ENCODE results near the gene DNAH12.
A peak's percentile ranks its signal among the peaks of the same experiment; 100 is the strongest.

DNAH12 gene, protein sequence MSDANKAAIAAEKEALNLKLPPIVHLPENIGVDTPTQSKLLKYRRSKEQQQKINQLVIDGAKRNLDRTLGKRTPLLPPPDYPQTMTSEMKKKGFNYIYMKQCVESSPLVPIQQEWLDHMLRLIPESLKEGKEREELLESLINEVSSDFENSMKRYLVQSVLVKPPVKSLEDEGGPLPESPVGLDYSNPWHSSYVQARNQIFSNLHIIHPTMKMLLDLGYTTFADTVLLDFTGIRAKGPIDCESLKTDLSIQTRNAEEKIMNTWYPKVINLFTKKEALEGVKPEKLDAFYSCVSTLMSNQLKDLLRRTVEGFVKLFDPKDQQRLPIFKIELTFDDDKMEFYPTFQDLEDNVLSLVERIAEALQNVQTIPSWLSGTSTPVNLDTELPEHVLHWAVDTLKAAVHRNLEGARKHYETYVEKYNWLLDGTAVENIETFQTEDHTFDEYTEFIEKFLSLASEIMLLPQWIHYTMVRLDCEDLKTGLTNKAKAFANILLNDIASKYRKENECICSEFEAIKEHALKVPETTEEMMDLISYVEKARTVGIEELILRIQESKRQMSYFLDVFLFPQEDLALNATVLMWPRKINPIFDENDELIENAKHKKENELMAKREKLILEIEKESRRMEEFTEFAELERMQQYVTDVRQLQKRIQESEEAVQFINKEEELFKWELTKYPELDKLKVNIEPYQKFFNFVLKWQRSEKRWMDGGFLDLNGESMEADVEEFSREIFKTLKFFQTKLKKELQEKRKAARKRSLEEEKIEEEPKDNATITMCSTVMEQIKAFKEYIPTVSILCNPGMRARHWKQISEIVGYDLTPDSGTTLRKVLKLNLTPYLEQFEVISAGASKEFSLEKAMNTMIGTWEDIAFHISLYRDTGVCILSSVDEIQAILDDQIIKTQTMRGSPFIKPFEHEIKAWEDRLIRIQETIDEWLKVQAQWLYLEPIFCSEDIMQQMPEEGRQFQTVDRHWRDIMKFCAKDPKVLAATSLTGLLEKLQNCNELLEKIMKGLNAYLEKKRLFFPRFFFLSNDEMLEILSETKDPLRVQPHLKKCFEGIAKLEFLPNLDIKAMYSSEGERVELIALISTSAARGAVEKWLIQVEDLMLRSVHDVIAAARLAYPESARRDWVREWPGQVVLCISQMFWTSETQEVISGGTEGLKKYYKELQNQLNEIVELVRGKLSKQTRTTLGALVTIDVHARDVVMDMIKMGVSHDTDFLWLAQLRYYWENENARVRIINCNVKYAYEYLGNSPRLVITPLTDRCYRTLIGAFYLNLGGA (N-terminal part only)

DNA sequence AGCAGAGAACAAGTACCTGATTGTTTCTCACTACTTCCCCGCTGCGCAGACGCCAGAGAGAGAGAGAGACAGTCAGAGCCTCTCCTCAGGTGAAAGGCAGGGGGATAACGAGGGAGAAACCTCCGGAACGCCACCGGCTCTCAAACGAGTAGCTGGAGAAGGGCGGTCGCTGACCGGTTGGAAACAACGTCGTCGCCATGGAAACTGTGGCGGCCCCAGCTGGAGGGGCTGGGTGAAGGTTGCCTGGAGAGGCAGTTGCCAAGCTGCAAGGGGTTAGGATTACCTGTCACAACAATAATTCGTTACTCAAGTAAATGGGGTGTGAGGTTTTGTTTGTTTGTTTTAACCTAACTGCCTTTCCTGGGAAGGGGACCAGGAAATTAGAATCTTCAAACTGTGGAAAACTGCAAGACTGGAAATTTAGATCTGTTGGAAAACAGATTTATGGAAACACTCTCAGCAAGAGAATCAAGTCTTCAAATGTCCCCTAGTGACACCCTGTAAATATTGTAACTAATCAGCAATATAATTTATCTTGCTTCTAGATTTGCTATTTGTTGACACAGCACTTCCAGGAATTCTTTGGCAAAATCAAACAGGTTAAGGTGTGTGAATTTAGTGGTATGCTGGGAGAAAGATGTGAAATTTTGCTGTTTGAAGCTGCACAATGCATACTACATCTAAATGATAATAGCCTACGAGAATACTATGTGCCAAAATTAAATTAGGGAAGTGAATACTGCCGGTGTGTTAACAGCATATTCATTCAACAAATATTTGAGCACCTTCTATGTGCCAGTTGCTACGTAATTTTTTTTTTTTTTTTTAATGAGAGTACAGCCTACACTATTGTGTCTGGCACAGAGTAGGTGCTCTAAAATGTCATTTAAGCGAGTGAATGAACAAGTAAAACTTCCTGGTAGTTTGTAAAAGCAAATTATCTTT is at the start of gene DNAH12:
Gene DNAH12, minus strand, starts transcription at position 164 of the 945 bp plus-strand sequence. CDS start 1,474 bp downstream, outside the sequence.
- DNase-seq (ENCODE audit: low read depth) = peak; percentile 23

DNA sequence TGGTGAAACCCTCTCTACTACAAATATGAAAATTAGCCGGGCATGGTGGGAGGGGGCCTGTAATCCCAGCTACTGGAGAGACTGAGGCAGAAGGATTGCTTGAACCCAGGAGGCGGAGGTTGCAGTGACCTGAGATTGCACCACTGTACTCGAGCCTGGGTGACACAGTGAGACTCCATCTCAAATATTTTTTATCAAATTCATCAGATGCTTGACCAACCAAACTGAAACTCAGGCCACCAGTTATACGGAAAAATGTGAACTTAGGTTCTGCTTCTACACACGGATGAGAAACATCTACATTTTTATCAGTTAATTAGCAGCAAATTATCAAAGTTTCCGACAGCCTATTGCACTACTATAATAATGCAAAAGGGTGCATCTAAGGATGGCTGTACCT is 48.2 kb upstream of the DNAH12 start:
- DNase-seq (ENCODE audit: low read depth) = no peak

DNA sequence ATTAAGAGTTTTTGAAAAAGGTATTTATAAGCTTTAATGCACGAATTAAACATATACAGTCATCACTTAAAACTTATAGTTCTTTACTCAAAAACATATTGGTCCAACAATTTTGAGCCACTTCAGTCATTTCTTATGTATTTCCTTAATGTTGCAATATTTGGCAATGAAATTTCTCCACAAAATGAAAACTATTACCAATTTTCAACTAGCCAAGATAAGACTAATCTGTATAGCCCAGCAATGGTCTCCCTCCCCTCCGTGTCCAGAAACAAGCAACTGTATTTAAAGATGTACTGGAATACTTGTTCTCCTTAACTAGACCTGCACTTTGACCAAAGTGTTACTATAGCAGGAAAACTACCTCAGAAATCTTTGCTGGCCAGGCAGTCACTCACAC is 43.8 kb upstream of the DNAH12 start:
- no peak for DNase-seq (ENCODE audit: low read depth)

DNA sequence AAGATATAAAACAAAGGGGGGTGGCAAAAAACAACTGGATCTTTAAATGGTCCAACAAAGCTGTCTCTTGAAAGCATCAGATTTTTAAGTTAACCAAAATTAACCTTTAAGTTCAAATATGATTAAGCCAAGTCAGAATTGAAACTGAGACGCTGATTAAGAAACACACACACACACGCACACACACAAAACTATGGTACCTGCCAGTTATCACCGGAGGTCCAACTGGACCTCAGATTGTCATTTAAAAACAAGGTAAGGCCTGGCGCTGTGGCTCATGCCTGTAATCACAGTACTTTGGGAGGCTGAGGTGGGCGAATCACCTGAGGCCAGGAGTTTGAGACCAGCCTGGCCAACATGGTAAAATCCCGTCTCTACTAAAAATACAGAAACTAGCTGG is 42.6 kb upstream of the DNAH12 start:
- DNase-seq (ENCODE audit: low read depth) = no peak

DNA sequence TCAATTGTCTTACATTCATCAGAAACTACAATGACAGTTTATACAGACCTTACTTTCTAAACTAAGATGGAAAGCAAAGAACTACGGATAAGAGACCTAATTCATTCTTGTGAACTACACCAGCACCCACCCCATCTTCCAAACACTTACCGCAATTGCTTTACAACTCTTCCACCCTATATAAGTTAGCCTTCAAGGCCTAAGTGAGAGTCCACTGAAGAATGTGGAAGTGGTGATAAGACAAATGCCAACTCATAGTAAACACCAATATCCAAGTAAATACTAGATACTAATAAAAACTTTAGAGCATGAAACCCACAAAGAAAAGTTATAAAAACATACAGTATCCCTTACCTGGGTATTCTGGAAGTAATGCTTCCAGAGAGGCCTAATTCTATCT is 39.4 kb upstream of the DNAH12 start:
- no peak for DNase-seq (ENCODE audit: low read depth)

DNA sequence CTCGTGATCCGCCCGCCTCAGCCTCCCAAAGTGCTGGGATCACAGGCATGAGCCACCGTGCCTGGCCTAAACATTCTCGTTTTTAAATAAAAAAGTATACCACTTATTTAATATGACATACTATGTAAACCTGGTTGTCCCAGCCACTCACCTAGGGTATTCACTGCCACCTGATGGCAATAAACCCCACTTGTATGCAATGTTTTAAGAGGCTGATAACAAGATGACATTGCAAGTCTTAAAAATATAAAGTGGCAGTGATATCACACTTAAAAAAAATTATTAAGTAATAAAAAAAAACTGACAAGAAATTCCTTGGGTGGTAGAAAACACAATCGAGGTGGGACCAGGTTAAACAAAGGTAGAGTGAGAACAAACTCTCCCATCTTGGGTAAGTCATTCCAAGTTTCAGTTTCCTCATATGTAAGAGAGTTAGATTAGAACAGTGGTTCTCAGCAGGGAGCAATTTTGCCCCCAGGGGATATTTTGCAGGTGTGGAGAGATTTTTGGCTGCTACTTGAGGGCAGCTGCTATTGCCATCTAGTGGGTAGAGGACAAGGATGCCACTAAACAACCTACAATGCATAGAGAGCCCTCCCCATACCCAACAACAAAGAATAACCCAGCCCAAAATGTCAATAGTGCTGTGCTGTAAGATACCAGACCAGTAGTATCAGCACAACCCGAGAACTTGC is 38.5 kb upstream of the DNAH12 start:
- DNase-seq (ENCODE audit: low read depth) = peak; percentile 24

DNA sequence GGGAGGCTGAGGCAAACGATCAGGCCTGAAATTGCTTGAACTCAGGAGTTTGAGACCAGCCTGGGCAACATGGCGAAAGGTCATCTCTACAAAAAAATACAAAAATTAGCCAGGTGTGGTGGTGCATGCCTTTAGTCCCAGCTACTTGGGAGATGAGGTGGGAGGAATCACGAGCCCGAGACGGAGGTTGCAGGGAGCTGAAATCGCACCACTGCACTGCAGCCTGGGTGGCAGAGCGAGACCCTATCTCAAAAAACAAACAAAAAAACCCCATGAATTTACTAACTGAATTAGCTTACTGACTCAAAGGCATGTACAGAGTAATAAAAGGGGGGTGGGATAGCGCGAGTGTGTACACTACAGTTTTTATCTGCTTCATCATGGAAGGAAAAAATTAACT is 33.7 kb upstream of the DNAH12 start:
- no peak for DNase-seq (ENCODE audit: low read depth)

DNA sequence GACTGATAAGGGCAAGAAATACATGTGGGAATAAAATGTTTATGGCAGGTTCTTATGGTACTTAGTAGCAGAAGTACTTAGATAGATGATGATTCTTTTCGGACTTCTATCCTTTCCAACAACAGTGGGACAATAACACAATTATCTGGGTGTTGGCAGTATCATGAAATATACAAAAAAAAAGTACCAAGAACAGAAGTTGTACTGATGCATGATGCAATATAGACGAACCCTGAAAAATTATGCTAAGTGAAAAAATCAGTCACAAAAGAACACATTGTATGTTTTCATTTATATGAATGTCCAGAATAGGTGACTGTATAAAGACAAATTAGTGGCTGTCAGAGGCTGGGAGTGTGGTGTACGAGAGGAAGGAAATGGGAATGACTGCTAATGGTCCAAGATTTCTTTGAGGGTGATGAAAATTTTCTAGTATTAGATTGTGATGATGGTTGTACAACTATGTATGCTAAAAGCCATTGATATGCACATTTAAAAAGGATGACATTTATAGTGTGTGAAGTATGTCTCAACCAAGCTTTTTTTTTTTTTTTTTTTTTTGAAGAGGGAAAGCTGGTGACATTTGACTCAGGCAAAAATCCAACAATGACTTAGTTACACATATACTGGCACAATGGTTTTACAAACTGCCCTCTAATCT is 32.0 kb upstream of the DNAH12 start:
- DNase-seq (ENCODE audit: low read depth) = no peak

DNA sequence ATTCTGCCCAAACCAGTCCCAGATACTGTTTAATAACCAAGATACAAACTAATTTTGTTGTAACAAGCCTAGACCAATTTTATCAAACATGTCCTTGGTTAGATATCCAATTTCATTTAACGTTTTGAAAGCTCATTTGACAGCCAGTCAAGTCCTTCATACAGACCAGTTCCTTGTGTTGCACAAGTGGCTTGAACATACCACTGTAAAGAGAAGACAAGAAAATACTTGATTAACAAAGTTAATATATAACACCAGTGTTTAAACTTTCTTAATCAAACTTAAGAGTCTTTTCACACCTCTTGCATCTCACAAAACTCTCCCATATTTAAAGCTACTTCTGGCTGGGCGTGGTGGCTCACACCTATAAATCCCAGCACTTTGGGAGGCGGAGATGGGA is 28.0 kb upstream of the DNAH12 start:
- no peak for DNase-seq (ENCODE audit: low read depth)

DNA sequence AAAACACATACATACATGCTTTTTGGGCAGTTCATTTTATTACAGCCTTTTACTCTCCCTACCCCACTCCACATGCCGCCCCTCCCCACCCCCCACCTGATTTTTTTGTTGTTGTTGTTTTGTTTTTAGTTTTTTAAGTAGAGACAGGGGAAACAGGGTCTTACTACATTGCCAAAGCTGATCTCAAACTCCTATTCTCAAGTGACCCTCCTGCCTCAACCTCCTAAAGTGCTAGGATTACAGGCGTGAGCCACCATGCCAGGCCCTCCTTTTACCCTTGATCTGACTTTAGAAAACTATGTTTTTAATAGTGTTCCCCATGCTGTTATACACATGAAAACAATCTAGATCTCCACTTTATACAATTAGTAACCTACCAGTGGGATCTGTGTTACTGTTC is 26.7 kb upstream of the DNAH12 start:
- no peak for DNase-seq (ENCODE audit: low read depth)

DNA sequence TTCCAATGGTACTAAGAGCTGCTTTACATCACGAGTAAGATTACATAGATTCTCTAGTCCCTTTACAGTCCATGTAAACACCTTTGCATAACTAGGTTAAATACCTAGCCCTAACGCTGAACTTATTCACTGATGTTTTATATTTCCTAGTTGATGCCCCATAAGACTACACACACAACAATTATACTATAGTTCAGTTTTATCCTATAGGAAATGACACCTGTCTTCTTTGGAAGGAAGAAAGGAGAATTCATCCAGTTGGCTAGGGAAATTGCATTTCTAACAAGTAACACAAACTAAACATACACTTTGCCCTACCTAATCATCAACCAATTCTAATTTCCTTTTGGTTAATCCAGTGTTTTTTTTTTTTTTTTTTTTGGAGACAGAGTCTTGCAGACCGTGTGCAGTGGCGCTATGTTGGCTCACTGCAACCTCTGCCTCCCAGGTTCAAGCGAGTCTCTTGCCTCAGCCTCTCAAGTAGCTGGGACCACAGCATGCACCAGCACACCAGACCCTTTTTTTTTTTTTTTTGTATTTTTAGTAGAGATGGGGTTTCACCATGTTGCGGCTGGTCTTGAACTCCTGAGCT is 25.8 kb upstream of the DNAH12 start:
- DNase-seq (ENCODE audit: low read depth) = no peak

DNA sequence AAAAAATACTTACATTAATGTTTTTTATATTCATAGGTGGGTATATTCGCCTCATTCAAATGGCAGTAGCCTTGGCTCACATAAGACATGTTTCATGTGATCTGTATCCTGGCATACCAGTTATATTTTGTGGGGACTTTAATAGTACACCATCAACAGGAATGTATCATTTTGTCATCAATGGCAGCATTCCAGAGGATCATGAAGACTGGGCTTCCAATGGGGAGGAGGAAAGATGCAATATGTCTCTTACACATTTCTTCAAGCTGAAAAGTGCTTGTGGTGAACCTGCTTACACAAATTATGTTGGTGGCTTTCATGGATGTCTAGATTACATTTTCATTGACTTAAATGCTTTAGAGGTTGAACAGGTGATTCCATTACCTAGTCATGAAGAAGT is 15.4 kb upstream of the DNAH12 start:
- peak; percentile 72 for DNase-seq (ENCODE audit: low read depth)

DNA sequence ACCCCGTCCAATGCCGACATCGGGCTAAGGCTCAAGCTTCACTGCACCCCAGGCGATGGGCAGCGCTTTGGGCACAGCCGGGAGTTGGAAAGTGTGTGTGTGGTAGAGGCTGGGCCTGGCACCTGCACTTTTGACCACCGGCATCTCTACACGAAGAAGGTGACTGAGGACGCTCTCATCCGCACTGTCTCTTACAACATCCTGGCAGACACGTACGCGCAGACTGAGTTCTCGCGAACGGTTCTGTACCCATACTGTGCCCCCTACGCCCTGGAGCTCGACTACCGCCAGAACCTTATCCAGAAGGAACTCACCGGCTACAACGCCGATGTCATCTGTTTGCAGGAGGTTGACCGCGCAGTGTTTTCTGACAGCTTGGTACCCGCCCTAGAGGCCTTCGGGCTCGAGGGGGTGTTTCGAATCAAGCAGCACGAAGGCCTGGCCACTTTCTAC is 13.0 kb upstream of the DNAH12 start:
- peak; percentile 57 for DNase-seq (ENCODE audit: low read depth)

DNA sequence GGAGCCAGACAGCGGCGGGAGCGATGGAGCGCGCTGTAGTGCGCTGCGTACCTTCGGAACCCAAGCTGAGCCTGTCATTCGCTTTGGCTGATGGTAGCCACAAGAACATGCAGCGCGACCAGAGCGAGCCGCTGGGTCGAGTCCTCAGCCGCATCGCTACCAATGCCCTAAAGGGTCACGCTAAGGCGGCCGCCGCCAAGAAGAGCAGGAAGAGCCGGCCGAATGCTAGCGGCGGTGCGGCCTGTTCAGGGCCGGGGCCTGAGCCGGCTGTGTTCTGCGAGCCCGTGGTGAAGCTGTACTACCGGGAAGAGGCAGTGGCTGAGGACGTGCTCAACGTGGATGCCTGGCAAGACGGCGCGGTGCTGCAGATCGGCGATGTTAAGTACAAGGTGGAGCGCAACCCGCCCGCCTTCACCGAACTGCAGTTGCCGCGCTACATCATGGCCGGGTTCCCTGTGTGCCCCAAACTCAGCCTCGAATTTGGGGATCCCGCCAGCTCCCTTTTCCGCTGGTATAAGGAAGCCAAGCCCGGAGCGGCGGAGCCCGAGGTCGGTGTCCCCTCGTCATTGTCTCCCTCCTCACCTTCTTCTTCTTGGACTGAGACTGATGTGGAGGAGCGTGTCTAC is 12.4 kb upstream of the DNAH12 start:
- DNase-seq (ENCODE audit: low read depth) = peak; percentile 47

DNA sequence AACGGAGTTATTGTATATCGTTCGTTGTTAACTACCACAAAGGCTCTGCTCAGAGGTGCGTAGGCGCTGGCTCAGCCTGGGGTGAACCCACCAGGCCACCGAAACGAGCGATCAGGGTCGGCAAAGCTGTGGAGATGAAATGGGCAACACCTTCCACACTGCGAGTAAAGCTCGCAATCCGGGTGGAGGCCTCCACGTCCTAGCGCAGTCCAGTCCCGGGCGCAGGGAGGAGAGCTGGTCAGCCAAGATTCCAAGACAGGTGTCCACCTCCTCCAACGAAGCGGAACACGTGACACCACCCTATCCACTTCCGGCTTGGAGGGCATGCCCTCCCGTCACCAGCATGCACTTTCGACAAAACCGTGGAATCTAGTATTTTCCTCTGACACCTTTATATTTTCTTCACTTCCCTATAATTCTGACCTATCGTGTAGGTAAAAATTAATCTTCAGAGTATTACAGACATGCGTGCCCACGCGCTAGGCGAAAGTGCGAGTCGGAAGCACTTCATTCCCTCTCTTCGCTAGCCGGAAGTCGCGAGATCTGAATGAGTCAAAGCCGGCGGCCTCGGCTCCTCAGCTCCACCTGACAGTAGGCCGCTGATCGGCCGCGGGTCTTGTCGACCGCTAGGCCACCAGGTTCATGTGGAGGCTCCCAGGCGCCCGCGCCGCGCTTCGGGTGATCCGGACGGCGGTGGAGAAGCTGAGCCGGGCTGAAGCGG is 11.8 kb upstream of the DNAH12 start, which contains the start of gene PDE12:
Gene PDE12, plus strand, starts transcription at position 537 of the 721 bp plus-strand sequence. Its CDS starts 106 bp downstream, at position 643.
- peak; percentile 89 for DNase-seq (ENCODE audit: low read depth)

DNA sequence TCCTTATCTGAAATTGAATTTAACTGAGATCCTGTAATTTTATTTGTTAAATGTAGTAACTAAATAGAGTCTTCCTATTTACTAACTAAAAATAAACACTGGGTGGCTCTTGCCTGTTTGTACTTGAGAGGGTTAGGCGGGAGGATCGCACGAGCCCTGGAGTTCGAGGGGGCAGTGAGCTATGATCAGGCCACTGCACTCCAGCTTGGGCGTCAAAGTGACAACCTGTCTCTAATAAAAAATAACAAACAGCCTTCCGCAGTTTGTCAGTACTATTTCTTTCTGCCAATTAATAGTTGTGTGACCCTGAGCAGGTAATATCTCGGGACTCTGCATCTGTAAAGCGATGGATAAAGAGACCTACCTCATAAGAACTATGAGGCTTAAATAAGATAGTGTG is 11.2 kb upstream of the DNAH12 start:
- no peak for DNase-seq (ENCODE audit: low read depth)

DNA sequence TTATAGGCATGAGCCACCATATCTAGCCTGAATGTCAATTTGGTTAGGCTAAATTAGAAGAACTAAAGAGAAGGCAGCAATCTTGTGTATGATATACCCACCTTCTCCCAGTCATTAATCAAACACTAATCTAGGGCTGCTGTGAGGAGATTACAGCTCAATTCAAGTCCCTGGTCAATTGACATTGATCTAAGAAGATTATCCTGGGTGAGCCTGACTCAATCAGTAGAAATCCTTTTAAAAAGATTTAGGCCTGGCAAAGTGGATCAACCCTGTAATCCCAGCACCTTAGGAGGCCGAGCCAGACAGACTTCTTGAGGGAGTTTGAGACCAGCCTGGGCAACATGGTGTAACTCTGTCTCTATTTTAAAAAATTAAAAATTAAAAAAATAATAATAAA is 2.5 kb upstream of the DNAH12 start:
- DNase-seq (ENCODE audit: low read depth) = no peak

DNA sequence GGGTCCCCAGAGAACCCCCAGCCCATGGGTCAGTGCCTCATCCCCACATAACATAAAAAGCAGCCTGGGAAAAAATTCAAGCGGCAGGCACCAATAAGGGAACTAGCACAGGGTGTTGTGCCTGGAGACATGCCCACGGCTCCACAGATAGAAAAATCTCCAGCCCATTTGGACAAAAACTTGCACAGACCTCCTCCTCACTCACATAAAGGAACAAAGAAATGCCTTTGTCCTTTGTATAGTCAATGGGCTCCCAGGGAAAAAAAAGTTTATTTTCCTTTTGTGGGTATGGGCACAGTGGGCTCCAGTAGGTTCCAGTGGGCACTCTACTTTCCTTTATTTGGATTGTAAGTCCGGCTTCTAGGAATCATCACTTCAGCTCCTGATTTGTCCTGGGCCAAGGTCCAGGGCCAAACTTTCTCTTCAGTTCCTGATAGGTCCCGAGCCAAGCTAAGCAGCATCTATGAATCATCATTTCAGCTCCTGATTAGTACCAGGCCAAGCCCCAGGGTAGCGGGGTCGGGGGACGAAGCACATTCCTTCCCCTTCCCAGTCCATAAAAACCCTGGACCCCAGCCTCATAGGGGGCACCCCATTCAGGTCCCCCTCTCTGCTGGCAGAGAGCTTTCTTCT is 1.6 kb upstream of the DNAH12 start:
- no peak for DNase-seq (ENCODE audit: low read depth)

All from EH (cell line).